HL-60 (cell line): ENCODE data around the gene LAMA3.

Source experiments
- DNase-seq, 2 experiments: peaks; one replicate each; pipeline ENCODE4 v3.0.0-alpha.2; 2010 to 2020; ENCODE audit warnings: low read depth in 1 of 2, low spot score in 1 of 2
- H3K27ac ChIP-seq: fragments of 250-450 bp; sonication (Bioruptor Pico); replicated peaks from 2 replicates; pipeline ENCODE4 v1.5.1; 2020; ENCODE audit warnings: mild to moderate bottlenecking, moderate library complexity
- H3K27me3 ChIP-seq: fragments of 250-450 bp; sonication (Bioruptor Pico); 2 replicates; pipeline ENCODE4 v1.5.1; 2021; ENCODE audit warnings: mild to moderate bottlenecking, moderate library complexity; ENCODE audit not compliant: insufficient read depth, poor library complexity, severe bottlenecking
- H3K4me3 ChIP-seq: replicated peaks from 2 replicates; pipeline ENCODE4 v1.5.1; 2011; ENCODE audit warnings: mild to moderate bottlenecking, control low read depth, low read length; ENCODE audit not compliant: insufficient read depth
- CTCF ChIP-seq: IDR thresholded peaks from one replicate; pipeline ENCODE4 v1.5.1; 2011; ENCODE audit warnings: low read length, control low read depth, inconsistent platforms; ENCODE audit not compliant: insufficient read depth
- GABPA ChIP-seq: IDR thresholded peaks from 2 replicates; pipeline ENCODE4 v1.6.1; 2012; ENCODE audit warnings: low read depth
- POLR2AphosphoS5 ChIP-seq: IDR thresholded peaks from 2 replicates; pipeline ENCODE4 v1.6.1; 2012; ENCODE audit warnings: low read depth
- SPI1 ChIP-seq: IDR thresholded peaks from 2 replicates; pipeline ENCODE4 v1.6.1; 2012; ENCODE audit warnings: low read depth, mild to moderate bottlenecking, borderline replicate concordance
- TF ChIP-seq, protein P1 (sequence below): IDR thresholded peaks from 2 replicates; pipeline ENCODE4 v1.6.1; 2012; ENCODE audit warnings: low read depth; ENCODE audit not compliant: insufficient replicate concordance

LAMA3 gene

GRCh38 chr18:23725351-23725750 lies 36.1 kb downstream of the LAMA3 start:
- TF ChIP-seq CTCF (no peak), POLR2AphosphoS5 (no peak), SPI1 (no peak), GABPA (no peak)
- TF ChIP-seq, protein P1, sequence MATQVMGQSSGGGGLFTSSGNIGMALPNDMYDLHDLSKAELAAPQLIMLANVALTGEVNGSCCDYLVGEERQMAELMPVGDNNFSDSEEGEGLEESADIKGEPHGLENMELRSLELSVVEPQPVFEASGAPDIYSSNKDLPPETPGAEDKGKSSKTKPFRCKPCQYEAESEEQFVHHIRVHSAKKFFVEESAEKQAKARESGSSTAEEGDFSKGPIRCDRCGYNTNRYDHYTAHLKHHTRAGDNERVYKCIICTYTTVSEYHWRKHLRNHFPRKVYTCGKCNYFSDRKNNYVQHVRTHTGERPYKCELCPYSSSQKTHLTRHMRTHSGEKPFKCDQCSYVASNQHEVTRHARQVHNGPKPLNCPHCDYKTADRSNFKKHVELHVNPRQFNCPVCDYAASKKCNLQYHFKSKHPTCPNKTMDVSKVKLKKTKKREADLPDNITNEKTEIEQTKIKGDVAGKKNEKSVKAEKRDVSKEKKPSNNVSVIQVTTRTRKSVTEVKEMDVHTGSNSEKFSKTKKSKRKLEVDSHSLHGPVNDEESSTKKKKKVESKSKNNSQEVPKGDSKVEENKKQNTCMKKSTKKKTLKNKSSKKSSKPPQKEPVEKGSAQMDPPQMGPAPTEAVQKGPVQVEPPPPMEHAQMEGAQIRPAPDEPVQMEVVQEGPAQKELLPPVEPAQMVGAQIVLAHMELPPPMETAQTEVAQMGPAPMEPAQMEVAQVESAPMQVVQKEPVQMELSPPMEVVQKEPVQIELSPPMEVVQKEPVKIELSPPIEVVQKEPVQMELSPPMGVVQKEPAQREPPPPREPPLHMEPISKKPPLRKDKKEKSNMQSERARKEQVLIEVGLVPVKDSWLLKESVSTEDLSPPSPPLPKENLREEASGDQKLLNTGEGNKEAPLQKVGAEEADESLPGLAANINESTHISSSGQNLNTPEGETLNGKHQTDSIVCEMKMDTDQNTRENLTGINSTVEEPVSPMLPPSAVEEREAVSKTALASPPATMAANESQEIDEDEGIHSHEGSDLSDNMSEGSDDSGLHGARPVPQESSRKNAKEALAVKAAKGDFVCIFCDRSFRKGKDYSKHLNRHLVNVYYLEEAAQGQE, result no peak
- DNase-seq, result no peak
- no peak overlapping the region for H3K4me3 ChIP-seq
- H3K27ac ChIP-seq, result no peak overlapping the region
- H3K27me3 ChIP-seq, result peaks cover 5% of the 10 kb centered on the region

DNA sequence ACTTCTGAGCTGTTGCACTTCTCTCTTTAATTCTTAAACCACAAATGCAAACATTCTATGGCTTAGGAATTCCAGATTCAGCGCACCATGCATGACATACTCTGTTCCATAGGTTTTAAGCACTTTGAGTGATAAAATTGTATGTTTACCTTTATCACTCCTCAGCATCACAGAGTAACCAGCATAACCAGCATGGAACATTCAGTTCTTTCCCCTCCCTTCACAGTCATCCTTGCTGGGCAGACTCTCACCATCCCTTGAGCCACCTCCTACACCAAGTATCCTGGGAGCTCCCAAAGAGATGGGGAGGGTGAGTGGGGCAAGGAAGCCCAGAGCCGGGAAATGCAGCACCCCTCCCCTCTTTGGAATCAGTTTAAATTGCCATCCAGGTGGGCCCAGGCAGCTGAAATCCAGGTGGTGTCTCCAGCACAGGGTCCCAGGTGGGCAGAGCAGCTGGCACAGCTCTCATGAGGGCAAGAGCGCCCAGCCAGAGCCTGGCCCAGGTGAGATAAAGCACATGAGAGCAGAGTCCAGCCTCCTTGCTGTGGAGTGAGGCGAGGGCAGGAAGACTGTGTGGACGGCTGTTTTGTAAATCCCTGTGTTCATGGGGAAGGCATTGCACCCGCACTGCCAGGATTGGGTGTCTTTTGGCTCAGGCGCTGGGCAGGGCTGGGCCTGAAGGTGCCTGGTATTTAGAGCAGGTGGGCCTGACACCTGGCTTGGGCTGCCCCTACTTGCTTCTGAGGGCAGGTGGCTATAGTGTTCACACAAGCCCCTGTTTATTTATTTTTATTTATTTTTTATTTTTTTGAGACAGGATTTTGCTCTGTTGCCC lies 36.8 kb downstream of the LAMA3 start:
- DNase-seq, result no peak
- H3K4me3 ChIP-seq, result no peak overlapping the region
- peaks cover 5% of the 10 kb centered on the region for H3K27me3 ChIP-seq
- TF ChIP-seq POLR2AphosphoS5 (no peak), CTCF (no peak), GABPA (no peak), SPI1 (no peak)
- TF ChIP-seq, protein P1, result no peak
- H3K27ac ChIP-seq, result no peak overlapping the region

DNA sequence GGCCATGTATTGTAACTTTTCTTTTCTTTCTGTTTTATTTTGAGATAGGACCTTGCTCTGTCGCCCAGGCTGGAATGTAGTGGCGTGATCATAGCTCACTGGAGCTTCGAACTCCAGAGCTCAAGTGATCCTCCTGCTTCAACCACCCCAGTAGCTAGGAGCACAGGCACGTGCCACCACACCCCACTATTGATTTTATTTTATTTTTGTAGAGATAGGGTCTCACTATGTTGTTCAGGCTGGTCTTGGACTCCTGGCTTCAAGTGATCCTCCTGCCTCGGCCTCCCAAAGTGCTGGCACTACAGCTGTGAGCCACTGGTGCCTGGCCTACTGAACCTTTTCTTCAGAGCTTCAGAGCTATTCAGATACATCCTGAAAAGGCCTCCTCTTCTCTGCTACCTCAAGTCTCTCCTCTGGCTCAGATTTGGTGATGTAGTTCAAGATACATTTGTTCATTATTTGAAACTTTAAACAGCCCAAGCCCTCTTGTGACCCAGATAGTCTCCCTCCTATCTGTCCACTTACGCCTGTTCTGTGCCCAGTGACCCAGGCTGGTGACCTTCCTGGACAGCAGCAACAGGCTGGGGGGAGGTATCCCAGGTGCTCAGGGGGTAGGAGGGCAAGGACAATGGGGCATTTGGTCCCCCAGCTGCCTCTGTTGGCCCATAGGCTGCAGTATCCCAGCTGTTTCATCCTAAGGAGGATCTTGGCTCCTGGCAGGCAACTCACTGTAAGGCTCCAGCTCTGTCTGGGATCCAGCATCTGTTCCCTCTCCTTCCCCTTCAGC lies 38.6 kb downstream of the LAMA3 start:
- Histone ChIP-seq H3K27me3 (peaks cover 2% of the 10 kb centered on the region), H3K27ac (no peak overlapping the region), H3K4me3 (no peak overlapping the region)
- no peak for DNase-seq
- TF ChIP-seq SPI1 (no peak), POLR2AphosphoS5 (no peak), CTCF (no peak)
- TF ChIP-seq, protein P1, result no peak
